ENCODE measurements around the gene KRTAP5-6. TPM values are rescaled to one million over a fixed set of nuclear protein-coding genes. Genes with fewer than 3 reads are reported as not detected.

Gene KRTAP5-6
- total RNA-seq, 1 donor from 2014 or later: not detected

DNA sequence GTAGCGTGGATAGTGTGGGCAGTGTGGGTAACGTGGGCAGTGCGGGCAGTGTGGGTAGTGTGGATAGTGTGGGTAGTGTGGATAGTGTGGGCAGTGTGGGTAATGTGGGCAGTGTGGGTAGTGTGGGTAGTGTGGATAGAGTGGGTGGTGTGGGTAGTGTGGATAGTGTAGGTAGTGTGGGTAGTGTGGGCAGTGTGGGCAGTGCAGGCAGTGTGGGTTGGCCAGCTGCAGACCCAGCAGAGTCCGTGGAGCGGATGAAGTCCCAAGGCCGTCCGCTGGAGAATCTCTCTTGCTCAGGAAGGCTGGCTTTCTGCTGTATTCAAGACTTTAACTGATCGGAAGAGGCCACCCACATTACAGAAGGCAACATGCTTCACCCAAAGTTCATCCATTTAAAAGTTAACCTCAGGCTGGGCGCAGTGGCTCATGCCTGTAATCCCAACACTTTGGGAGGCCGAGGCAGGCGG is 26.1 kb upstream of the KRTAP5-6 start:
- H3K4me1 Mint-ChIP-seq (ENCODE audit: unreplicated experiment): peaks cover 3% of the 10 kb centered on the region
- no peaks in the 10 kb centered on the region for H3K36me3 Mint-ChIP-seq (ENCODE audit: unreplicated experiment)
- no peak for TF ChIP-seq CTCF (IDR thresholded peaks at IDR 0.05)
- no peak for DNase-seq (ENCODE audit: extremely low spot score, unreplicated experiment)
- no peak overlapping the region for H3K4me3 Mint-ChIP-seq (ENCODE audit: unreplicated experiment)
- peaks cover 69% of the 10 kb centered on the region for H3K27me3 Mint-ChIP-seq (ENCODE audit: unreplicated experiment)
- H3K27ac Mint-ChIP-seq (ENCODE audit: unreplicated experiment): no peak overlapping the region
- H3K9me3 Mint-ChIP-seq (ENCODE audit: unreplicated experiment): no peaks in the 10 kb centered on the region

GRCh38 chr11:1671658-1672057 is 25.3 kb upstream of the KRTAP5-6 start:
- no peaks in the 10 kb centered on the region for H3K36me3 Mint-ChIP-seq (ENCODE audit: unreplicated experiment)
- no peak overlapping the region for H3K27ac Mint-ChIP-seq (ENCODE audit: unreplicated experiment)

DNA sequence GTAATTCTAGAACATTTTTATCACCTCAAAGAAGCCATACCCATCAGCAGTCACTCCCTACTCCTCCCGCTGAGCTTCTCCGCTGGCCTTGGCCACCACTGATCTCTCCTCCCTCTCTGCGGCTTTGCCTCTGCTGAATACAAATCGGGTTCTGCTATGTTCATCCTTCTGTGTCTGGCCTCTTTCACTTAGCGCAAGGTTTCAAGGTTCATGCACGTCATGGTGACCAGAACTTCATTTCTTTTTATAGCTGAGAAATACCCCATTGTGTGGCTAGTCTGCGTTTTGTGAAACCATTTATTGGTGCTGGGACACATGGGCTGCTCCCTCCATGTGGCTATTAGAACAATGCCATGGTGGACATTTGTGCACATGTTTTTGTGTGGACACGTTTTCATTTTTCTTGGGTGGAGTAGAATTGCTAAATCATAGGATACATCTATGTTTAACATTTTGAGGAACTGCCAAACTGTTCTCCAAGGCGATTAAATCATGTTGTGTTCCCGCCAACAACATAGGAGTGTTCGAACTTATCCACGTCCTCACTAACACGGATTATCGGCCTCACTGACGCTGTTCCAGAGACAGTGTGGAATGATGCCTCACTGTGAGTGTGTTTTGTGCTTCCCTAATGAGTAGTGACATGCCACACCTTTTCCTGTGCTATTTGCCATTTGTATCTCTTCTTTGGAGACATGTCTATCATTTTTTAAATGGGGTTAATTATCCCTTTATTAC is 24.2 kb upstream of the KRTAP5-6 start:
- no peak for DNase-seq (ENCODE audit: extremely low spot score, unreplicated experiment)
- TF ChIP-seq CTCF (IDR thresholded peaks at IDR 0.05): no peak
- Mint-ChIP-seq H3K9me3 (ENCODE audit: unreplicated experiment) (no peaks in the 10 kb centered on the region), H3K4me3 (ENCODE audit: unreplicated experiment) (no peak overlapping the region), H3K27ac (ENCODE audit: unreplicated experiment) (no peak overlapping the region), H3K36me3 (ENCODE audit: unreplicated experiment) (no peaks in the 10 kb centered on the region), H3K4me1 (ENCODE audit: unreplicated experiment) (peaks cover 3% of the 10 kb centered on the region), H3K27me3 (ENCODE audit: unreplicated experiment) (peaks cover 80% of the 10 kb centered on the region)

More at GRCh38 chr11:1671658-1672057, 25.3 kb upstream of the KRTAP5-6 start:
- no peak for TF ChIP-seq CTCF (IDR thresholded peaks at IDR 0.05)
- Mint-ChIP-seq H3K27me3 (ENCODE audit: unreplicated experiment) (peaks cover 75% of the 10 kb centered on the region), H3K4me1 (ENCODE audit: unreplicated experiment) (peaks cover 3% of the 10 kb centered on the region), H3K9me3 (ENCODE audit: unreplicated experiment) (no peaks in the 10 kb centered on the region), H3K4me3 (ENCODE audit: unreplicated experiment) (no peak overlapping the region)
- no peak for DNase-seq (ENCODE audit: extremely low spot score, unreplicated experiment)

GRCh38 chr11:1673446-1674172 is 23.4 kb upstream of the KRTAP5-6 start:
- DNase-seq (ENCODE audit: extremely low spot score, unreplicated experiment): no peak
- Mint-ChIP-seq H3K36me3 (ENCODE audit: unreplicated experiment) (no peaks in the 10 kb centered on the region), H3K4me3 (ENCODE audit: unreplicated experiment) (no peak overlapping the region), H3K9me3 (ENCODE audit: unreplicated experiment) (no peaks in the 10 kb centered on the region), H3K27ac (ENCODE audit: unreplicated experiment) (no peak overlapping the region), H3K27me3 (ENCODE audit: unreplicated experiment) (peaks cover 73% of the 10 kb centered on the region), H3K4me1 (ENCODE audit: unreplicated experiment) (no peaks in the 10 kb centered on the region)
- TF ChIP-seq CTCF (IDR thresholded peaks at IDR 0.05): no peak

All from osteocyte (in vitro differentiated cells).